A549 treated with RU486 at 1 μM for 4 hours (cell line): Measurements from ENCODE around the gene FBXL22. TPM values are rescaled to one million over a fixed set of nuclear protein-coding genes. Genes with fewer than 3 reads are reported as not detected.

Experiments
- total RNA-seq: library from RNA; stranded (reverse); fragments of 200-300 nt; extraction: Qiagen RNA extraction; gene quantifications from 5 replicates; pipeline ENCODE4 v1.2.3, GENCODE V29; 2022; ENCODE audit warnings: low read depth

FBXL22 gene, protein sequence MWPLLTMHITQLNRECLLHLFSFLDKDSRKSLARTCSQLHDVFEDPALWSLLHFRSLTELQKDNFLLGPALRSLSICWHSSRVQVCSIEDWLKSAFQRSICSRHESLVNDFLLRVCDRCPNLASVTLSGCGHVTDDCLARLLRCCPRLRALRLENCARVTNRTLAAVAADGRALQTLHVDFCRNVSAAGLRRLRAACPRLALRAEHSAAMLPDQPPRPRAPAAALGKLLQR
- total RNA-seq = 0.14 to 0.31 TPM (median 0.19 TPM) in 5 replicates

DNA sequence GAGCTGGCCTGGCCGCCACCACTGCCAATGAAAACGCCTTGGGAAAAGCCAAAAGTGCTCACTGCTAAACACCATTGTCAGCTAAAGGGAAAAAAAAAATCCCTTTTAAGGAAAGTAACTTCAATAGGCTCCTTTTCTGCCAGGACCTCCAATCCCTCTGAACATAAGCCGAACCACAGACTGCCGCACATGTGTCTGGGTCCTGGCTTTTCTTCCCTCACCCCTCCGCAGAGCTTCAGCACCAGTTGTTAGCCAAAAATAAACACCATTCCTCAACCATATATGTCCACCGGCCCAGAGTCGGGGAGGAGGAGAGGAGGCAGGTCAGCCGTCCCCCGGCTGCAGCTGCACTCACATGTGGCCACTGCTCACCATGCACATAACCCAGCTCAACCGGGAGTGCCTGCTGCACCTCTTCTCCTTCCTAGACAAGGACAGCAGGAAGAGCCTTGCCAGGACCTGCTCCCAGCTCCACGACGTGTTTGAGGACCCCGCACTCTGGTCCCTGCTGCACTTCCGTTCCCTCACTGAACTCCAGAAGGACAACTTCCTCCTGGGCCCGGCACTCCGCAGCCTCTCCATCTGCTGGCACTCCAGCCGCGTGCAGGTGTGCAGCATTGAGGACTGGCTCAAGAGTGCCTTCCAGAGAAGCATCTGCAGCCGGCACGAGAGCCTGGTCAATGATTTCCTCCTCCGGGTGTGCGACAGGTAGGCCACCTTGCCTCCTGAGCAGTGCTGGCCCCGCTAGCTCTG lies at the start of gene FBXL22:
FBXL22 (plus strand) TSS at position 350 of the 753 bp plus-strand sequence; CDS start at position 356, 6 bp downstream.

Other genes with a start within 250 kb of the FBXL22 start
- 147 to 174 TPM (median 164 TPM) in 5 replicates for gene CA12, start 215.5 kb upstream of the FBXL22 start, total RNA-seq
- gene USP3, start 92.8 kb upstream of the FBXL22 start, total RNA-seq = 35.5 to 50.2 TPM (median 46.5 TPM) in 5 replicates
- 24.9 to 27.5 TPM (median 25.9 TPM) in 5 replicates for gene HERC1, start 236.6 kb downstream of the FBXL22 start, total RNA-seq